HG02981 (cell line): Measurements from ENCODE around the gene ECI1.

Source experiments
- ATAC-seq: cut with Tn5 transposase; IDR thresholded peaks from one replicate; pipeline ENCODE4 v1.9.1; 2021; ENCODE audit warnings: mild to moderate bottlenecking, moderate library complexity; ENCODE audit not compliant: unreplicated experiment

The ECI1 gene

DNA sequence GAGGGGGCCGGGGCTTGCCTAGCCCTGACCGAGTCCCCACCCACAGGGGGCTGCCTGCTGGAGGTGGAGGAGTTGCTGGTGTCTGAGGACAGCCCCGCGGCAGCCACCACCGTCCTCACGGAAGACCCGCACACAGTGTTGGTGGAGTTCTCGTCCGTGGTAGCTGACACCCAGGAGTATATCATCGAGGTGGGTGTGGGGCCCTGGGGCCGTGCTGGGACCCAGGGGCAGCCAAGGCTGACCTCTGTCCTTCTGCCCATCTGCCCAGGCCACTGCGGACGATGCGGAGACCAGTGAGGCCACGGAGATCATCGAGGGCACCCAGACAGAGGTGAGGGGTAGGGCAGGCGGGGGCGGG is 16.6 kb downstream of the ECI1 start:
- no peak for ATAC-seq

DNA sequence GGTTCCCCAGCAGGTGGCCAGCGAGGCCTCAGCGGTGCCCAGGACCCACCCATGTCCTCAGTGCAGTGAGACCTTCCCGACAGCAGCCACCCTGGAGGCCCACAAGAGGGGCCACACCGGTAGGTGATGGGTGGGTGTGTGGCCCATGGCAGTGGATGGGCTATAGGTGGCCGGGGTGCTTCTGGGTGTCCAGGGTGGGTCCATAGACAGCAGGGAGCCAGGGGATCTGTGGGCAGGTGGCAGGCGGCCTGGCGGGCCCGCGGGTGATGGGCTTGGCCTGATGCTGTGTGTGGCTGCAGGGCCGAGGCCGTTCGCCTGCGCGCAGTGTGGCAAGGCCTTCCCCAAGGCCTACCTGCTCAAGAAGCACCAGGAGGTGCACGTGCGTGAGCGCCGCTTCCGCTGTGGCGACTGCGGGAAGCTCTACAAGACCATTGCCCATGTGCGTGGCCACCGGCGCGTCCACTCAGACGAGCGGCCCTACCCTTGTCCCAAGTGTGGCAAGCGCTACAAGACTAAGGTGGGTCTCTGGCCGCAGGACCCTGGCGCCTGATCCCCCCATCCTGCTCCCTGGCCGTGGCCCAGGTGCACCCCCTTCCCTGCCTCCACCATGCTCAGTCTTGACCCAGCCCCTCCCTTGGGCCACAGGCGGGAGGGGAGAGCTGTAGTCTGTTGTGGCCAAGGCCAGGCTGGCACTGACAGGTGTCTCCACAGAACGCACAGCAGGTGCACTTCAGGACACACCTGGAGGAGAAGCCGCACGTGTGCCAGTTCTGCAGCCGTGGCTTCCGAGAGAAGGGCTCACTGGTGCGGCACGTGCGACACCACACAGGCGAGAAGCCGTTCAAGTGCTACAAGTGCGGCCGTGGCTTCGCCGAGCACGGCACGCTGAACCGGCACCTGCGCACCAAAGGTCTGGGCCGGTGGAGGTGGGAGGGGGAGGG is 17.2 kb downstream of the ECI1 start:
- no peak for ATAC-seq

DNA sequence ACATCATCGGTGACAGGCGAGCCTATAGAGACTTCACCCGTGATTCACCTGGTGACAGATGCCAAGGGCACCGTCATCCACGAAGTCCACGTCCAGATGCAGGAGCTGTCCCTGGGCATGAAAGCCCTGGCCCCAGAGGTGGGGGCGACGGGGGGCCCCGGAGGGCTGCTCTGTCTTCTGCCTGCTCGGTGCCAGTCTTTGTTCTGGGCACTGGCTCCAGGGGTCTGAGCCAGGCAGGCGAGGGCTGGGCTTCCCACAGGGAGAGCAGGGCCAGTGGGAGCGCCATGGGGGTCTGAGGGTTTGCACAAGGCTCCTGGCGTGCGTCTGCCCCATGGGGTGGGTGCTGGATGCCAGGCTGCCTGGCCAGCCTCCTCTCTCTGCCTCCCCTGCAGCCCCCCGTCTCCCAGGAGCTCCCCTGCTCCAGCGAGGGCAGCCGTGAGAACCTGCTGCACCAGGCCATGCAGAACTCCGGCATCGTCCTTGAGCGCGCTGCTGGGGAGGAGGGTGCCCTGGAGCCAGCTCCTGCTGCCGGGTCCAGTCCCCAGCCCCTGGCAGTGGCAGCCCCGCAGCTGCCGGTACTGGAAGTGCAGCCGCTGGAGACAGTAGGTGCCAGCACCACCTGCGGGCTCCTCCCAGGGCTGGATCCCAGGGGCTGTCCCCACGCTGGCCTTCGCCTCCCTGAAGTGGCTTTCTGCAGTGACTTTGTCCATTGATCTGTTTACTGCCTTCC is 18.2 kb downstream of the ECI1 start:
- no peak for ATAC-seq

DNA sequence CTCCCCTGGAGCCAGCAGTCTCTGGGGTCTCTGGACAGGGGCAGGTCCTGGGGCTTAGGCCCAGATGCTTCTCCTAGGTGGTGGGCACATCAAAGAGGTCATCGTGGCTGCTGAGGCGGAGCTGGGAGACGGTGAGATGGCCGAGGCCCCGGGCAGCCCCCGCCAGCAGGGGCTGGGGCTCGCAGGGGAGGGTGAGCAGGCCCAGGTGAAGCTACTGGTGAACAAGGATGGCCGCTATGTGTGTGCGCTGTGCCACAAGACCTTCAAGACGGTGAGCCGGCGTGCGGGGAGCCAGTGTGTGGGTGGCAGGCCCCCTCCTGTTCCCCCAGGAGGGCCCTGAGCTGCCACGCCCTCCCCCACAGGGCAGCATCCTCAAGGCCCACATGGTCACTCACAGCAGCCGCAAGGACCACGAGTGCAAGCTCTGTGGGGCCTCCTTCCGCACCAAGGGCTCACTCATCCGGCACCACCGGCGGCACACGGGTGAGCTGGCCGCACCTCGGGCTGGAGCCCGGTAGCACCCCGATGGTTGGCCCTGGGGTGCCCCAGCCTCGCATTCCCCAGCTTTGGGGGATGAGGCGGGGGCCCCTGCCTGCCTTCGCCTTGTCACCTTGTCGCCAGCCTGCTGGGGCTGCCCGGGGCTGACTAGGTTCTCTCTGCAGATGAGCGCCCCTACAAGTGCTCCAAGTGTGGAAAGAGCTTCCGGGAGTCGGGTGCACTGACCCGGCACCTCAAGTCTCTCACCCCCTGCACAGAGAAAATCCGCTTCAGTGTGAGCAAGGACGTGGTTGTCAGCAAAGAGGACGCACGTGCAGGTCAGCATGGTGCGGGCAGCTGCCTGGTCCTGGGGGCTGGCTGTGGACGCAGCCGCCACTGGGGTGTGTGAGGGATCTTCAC is 19.0 kb downstream of the ECI1 start:
- no peak for ATAC-seq

DNA sequence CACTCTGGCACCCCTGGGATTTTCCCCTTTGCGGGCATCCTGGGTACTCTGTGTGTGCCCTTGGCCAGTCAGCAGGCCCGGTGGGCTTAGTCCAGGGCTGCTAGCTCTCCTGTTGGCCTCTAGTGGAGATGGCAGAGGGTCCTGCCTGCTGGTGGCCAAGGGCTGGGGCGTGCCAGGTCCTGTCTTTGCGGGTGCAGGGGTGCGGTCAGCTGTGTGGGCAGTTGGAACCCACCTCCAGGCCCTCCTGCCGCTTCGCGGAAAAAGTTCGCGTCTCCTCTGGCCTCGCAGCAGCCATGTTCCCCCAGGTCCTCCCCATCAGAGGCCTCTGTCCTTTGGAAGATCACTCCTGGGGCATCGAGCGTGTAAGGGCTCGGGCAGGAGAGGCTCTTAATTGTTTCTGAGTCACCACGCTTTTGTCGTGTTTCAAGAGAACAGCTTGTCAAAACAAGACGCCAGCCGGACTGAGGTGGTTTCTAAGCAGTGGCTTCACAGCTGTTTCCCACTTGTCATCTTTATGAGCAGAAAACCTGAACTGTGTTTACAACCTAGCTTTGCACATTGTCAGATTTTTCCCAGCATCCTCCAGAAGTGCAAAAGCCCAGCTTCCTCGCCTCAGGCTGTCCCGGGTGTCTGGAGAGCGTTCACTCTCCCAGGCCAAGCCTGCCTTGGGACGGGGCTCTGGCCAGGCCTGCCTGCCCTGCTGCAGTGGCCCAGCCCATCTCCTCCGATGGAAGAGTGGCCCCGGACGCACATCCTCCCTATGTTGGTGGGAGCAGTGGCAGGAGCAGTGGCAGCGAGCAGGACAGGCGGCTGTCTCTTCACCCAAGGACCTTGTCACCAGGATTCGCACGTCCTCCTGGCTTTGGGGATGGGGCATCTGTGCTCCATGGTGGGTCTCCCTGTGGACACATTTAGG is 20.1 kb downstream of the ECI1 start:
- ATAC-seq: no peak

DNA sequence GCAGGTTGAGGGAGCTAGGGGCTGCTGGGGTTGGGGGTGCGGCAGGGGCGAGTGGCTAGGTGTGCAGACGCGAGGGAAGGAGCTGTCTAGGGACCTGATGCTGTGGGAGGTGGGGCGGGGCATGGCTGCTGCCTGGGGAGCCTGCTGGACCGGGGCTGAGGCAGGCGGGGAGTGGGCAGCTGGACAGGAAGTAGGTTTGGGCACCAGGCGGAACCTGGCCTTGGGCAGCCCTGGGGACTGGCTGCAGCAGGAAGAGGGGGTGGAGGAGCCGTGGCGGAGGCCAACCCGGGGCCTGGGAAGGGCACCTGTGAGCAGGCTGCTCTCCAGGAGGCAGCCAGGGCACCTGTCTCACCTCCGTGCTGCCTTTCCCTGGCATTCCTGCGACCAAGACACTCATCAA is 21.0 kb downstream of the ECI1 start:
- no peak for ATAC-seq

DNA sequence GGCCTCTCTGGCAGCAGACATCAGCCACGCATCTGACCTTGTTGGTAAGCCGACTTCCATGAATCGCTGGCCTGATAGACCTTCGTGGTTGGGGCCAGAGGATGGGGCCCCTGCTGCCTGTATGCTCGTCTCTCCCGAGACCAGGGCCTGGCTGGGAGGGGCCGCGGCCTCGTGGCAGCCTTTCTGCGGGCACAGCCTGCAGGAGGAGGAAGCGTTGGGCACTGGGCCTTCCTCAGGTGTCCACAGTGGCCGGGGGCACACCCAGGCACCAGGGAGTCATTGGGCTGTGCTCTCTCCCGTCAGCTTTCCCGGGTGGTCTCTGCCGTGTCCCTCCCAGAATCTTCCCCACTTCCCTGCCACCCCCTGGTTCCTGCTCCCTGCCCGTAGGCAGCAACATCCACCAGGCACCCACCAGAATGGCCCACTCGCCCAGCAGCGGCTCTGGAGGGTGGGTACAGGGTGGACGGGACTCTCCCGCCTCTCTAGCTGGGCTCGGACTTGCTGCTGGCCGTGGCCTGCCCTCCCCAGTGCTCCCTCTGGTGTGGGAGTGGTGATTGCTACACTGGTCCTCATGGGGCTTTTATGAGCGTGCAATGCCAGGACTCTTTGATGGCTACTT is 21.6 kb downstream of the ECI1 start:
- no peak for ATAC-seq

DNA sequence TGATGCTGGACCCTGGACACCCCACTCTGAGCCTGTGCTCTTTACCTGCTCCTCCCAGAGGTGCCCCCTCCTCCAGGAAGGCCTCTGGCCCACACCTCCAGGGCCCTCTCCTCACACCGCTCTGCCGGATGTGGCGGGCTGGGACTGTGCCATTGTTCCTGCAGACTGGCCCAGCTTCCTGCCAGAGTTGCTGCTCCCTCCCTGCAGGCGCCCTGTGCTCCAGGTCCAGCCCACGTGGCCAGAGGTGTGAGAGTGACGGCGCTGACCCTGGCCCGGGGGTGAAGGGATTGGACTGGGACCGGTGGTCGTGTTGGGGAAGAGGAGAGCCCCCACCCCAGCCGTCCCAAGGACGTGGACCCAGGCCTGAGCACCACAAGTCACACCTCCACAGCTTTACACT is 22.3 kb downstream of the ECI1 start:
- ATAC-seq: no peak

DNA sequence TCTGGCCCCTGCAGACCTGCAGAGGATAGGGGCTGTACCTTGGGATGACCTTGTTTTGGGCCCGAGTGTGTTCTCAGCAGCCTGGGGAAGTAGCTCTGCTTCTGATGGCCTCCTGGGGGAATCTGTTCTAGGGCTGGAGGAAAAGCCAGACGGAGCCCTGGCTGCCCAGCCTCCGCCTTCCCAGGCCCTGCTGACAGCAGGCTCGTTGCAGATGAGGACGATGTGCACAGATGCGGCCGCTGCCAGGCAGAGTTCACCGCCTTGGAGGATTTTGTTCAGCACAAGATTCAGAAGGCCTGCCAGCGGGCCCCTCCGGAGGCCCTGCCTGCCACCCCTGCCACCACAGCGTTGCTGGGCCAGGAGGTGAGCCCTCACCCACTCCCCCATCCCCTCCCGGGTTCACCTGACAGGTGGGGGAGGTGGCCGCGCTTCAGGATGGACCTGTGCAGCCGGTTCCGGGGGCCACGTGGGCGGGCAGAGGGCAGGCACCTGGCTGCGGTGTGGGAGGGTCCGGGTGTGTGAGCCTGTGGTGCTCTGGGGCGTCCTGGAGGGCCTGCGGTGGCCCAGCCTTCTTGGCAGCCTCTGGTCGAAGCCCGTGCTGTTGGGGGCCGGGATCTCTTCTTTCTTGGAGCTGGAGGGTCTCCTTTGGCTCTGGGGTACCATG is 23.1 kb downstream of the ECI1 start:
- no peak for ATAC-seq

DNA sequence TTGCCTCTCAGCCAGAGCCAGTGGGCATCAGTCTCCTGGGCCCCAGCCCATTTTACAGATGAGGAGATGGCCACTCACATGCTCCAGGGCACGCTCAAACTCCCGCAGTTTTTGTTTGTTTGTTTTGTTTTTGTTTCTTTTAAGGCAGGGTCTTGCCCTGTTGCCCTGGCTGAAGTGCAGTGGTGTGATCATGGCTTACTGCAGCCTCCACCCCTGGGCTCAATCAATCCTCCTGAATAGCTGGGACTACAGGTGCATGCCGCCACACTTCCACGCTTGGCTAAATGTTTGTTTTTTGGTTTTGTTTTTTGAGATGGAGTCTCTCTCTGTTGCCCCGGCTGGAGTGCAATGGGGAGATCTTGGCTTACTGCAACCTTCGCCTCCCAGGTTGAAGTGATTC is 24.5 kb downstream of the ECI1 start:
- ATAC-seq: no peak

DNA sequence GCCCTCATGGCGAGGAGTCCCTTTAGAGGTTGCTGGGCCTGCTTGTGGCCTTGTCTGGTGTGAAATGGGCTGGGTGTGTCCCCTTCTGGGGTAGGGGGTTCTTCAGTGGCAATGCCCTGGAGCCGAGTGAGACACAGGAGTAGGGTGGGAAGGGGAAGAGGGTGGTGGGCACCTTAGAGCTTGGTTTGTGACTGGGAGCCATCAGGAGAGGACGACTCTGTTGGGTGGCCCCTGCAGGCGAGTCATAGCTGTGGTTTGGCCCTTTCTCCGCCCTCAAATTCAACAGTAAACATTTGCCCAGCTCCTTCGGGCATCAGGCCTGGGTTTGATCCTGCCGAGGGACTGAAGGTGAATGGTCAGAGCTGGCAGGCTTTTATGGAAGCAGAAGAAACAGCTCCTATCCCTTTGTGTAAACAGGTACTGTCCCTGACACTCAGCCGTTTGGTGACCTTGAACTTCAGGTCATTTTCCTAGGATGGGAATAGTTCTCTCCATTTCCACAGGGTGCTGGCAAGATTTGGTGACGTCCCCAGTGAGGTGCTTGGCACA is 25.1 kb downstream of the ECI1 start:
- no peak for ATAC-seq

DNA sequence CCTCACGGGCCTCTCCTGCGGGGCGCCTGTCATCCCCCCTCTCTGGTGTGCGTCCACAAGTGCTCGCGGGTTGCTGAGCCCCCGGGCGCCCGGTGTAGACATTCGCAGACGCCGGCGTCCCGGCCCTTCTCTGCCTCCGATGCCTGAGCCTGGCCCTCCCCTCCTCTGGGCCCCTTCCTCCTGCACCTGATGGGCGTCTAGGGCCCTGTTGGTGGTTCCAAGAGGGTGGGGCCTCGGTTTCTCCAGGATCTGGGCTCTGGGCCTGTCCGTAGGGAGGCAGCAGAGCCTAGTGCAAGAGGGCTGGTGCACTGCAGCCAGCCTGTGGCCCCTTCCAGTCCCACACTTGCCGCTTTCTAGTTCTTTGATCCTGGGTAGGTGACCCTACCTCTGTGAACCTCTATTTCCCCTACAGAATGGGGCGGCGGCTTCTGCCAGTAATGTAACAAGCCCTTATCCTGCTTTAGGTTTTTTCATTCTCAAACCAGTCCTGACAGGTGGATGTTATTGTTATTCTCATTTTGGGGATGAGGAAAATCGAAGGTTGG is 27.4 kb downstream of the ECI1 start:
- no peak for ATAC-seq

DNA sequence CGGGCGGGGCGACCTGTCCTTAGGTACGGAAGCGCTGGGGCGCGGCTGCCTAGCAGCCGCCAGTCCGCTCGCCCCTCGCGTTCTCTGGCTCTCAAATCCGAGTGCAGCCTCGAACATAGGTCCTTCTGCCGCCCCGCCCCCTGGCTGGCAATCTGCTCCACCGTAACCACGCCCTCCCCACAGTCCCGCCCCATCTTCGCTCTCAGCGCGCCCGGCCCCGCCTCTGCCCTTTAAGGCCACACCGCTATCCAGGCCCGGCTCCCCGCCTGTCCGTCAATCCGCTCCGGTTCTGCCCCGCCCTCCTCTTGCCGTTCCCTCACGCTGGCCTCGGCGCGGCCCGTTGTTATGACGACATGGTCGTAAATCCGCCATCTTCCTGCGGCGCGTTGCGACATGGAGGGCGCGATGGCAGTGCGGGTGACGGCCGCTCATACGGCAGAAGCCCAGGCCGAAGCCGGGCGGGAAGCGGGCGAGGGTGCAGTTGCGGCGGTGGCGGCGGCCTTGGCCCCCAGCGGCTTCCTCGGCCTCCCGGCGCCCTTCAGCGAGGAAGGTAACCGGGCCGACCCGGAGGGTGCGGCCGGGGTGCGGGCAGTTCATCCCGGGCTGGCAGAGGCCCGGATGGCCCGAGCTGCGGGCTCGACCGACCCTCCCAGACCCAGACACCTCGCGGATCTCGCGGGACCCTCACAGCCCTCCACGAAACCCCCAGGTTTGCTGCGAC is 28.0 kb downstream of the ECI1 start, which contains the start of gene E4F1:
E4F1 (plus strand) TSS at position 371 of the 721 bp plus-strand sequence; CDS start at position 394, 23 bp downstream.
- peak; percentile 95 for ATAC-seq

DNA sequence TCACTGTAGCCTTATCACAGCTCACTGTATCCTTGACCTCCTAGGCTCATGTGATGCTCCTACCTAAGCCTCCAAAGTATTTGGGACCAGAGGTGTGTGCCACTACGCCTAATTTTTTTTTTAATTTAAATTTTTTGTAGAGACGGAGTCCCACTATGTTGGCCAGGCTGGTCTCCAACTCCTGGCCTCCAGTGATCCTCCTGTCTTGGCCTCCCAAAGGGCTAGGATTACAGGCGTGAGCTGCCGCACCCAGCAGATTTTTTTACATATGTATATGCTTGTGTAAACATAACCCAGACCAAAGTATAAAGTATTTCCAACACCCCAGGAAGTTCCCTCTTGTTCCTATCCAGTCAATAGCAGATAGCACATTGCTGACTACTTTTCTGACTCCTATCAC is 35.1 kb downstream of the ECI1 start:
- ATAC-seq: no peak

DNA sequence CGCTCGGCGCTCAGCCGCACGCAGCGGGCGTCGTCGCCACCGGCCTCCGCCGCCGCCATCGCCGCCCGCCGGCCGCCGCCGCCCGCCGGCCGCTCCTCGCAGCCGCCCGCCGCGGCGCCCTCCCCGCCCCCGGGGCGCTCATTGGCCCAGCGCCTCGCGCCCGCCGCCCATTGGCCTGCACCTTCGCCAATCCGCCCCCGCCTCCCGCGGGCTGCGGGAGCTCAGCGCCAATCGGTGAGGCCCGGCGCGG is 36.7 kb downstream of the ECI1 start, which contains the start of gene PGP:
PGP (minus strand) TSS at position 122 of the 250 bp plus-strand sequence; CDS start at position 59, 63 bp downstream.
- peak; percentile 81 for ATAC-seq

DNA sequence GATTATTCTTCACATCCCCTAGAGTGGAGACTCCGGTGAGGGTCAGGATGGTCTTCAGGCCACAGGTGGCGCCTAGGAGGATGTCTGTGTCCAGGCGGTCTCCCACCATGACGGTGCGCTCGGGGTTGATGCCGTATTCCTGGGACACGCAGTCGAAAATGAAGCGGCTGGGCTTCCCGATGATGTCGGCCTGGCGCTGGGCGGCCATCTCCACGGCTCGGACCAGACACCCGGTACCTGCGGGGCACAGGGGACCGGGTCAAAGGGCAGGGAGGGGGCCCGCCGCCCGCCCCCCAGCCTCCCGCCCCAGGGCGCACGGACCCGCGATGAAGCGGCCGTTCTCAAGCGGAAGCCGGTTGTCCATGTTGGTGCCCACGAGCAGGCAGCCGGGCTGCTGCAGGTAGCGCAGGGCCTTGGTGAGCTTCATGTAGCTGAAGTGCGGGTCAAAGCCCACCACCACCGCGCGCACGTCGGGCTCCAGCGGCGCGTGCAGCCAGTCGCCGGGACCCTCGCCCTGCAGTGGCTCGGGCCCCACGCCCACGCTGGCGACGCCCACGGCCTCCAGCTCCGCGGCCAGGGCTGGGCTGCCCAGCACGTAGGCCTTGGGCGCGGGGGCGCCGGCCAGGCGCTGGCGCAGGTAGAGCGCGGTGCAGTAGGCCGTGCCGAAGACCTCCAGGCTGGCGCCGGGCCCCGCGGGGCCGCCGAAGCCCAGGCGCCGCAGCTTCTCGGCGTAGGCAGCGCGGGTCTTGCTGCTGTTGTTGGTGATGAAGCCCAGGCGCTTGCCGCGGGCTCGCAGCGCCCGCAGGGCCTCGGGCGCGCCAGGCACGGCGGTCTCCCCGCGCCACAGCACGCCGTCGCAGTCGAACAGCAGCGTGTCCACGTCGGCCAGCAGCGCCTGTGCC is 37.3 kb downstream of the ECI1 start:
- peak; percentile 6 for ATAC-seq
